Prostate gland (tissue), 2 donors: Measurements from ENCODE around the gene BTBD1.

Experiments
- CTCF ChIP-seq, 4 experiments: fragments of 200-600 bp in 2 of 4; fragments of 450-650 bp in 2 of 4; sonication (generic) in 2 of 4; IDR thresholded peaks; 1 replicate in 3 of 4; 2 replicates in 1 of 4; pipeline ENCODE4 v1.5.1; 2016 to 2019; ENCODE audit warnings: antibody characterized with exemption in 4 of 4, mild to moderate bottlenecking in 2 of 4, moderate library complexity in 2 of 4
- POLR2A ChIP-seq: fragments of 450-650 bp; IDR thresholded peaks from one replicate; pipeline ENCODE4 v1.6.1; 2016; ENCODE audit warnings: antibody characterized with exemption, mild to moderate bottlenecking
- POLR2AphosphoS5 ChIP-seq: sonication (generic); formaldehyde crosslinking; IDR thresholded peaks from one replicate; pipeline ENCODE4 v1.6.1; 2017; ENCODE audit warnings: antibody characterized with exemption

- no peak for TF ChIP-seq POLR2A
- TF ChIP-seq CTCF (IDR thresholded peaks at IDR 0.05): no peak
- no peak for TF ChIP-seq POLR2AphosphoS5
Observed at GRCh38 chr15:83115831-83116565, 48.9 kb upstream of the BTBD1 start.
